CD4-positive, alpha-beta T cell (primary cell): ENCODE results near the gene TJP1. TPM values are rescaled to one million over a fixed set of nuclear protein-coding genes. Genes with fewer than 3 reads are reported as not detected.

Source experiments
- ATAC-seq: fragments of 200-7000 bp; cut with Tn5 transposase; one replicate; pipeline ENCODE4 v1.10.0; 2022; ENCODE audit warnings: mild to moderate bottlenecking; ENCODE audit not compliant: poor library complexity
- CTCF ChIA-PET: fragments of 350-600 bp; sonication (Branson Sonifier 250); formaldehyde crosslinking; loops from one replicate; lab custom pipeline; 2021; ENCODE audit warnings: antibody characterized with exemption, inconsistent platforms; lab: Charles Lee
- POLR2A ChIA-PET: fragments of 350-600 bp; sonication (Branson Sonifier 250); formaldehyde crosslinking; loops from one replicate; lab custom pipeline; 2021; ENCODE audit warnings: antibody characterized with exemption, inconsistent platforms; lab: Charles Lee
- DNase-seq, 14 experiments: peaks; one replicate each; pipeline ENCODE4 v3.0.0-alpha.2; 2013 to 2020; ENCODE audit warnings: mixed read lengths in 2 of 14
- H3K27ac ChIP-seq, 2 donors: one replicate each; pipeline versions ENCODE4 v1.5.1 to v1.7.0; 2013; ENCODE audit warnings: low read length in 2 of 2, low read depth in 1 of 2, mild to moderate bottlenecking in 1 of 2
- H3K27me3 ChIP-seq, 2 experiments: 1 replicate in 1 of 2; 2 replicates in 1 of 2; pipeline versions ENCODE4 v1.6.1 to v1.7.0; 2013; ENCODE audit warnings: low read length in 2 of 2, control low read depth in 1 of 2, mild to moderate bottlenecking in 1 of 2, moderate library complexity in 1 of 2; ENCODE audit not compliant: insufficient read depth in 2 of 2, control insufficient read depth in 1 of 2
- H3K36me3 ChIP-seq: one replicate; pipeline ENCODE4 v1.6.1; 2013; ENCODE audit warnings: low read length, control low read depth; ENCODE audit not compliant: insufficient read depth
- H3K4me1 ChIP-seq: one replicate; pipeline ENCODE4 v1.6.1; 2013; ENCODE audit warnings: low read length, control low read depth; ENCODE audit not compliant: insufficient read depth
- H3K4me3 ChIP-seq: one replicate; pipeline ENCODE4 v1.5.1; 2013; ENCODE audit warnings: mild to moderate bottlenecking, low read length, moderate library complexity
- H3K9me3 ChIP-seq, 2 experiments: 1 replicate in 1 of 2; 2 replicates in 1 of 2; pipeline versions ENCODE4 v1.6.1 to v1.7.0; 2013; ENCODE audit warnings: low read length in 2 of 2, mild to moderate bottlenecking in 2 of 2, control low read depth in 1 of 2, moderate library complexity in 1 of 2; ENCODE audit not compliant: control insufficient read depth in 1 of 2, insufficient read depth in 1 of 2
- H3K27ac Mint-ChIP-seq: one replicate; pipeline ENCODE4 v1.8.0; 2020; ENCODE audit warnings: mixed read lengths
- H3K27me3 Mint-ChIP-seq: one replicate; pipeline ENCODE4 v1.8.0; 2021; ENCODE audit warnings: mixed read lengths
- H3K36me3 Mint-ChIP-seq: one replicate; pipeline ENCODE4 v1.8.0; 2021; ENCODE audit warnings: low read depth, mixed read lengths
- H3K4me1 Mint-ChIP-seq: one replicate; pipeline ENCODE4 v1.8.0; 2021; ENCODE audit warnings: low read depth, mixed read lengths
- H3K4me3 Mint-ChIP-seq: one replicate; pipeline ENCODE4 v1.8.0; 2020; ENCODE audit warnings: mild to moderate bottlenecking, mixed read lengths
- H3K9me3 Mint-ChIP-seq: one replicate; pipeline ENCODE4 v1.8.0; 2020; ENCODE audit warnings: mixed read lengths
- intact Hi-C, 2 experiments: fragments of 100-400 bp; cut with DNase I in 1 of 2; cut with micrococcal nuclease in 1 of 2; formaldehyde crosslinking; loops; one replicate each; pipeline versions ENCODE4 v1.15.1 to v1.9.0; 2023 to 2025; cut with DNase I, micrococcal nuclease
- total RNA-seq, 174 experiments: library from RNA in 2 of 174; stranded (reverse) in 2 of 174; gene quantifications; one replicate each; pipeline ENCODE4 v1.2.3 and lab custom pipeline; 2021 to 2026
- TF ChIP-seq, protein P1 (sequence below): fragments of 200-600 bp; IDR thresholded peaks from one replicate; pipeline ENCODE4 v1.8.0; 2022; ENCODE audit warnings: antibody characterized with exemption, mild to moderate bottlenecking

TJP1 gene
- total RNA-seq, 2 experiments from 2014 or later: not detected

GRCh38 chr15:29695489-29696167 is 126.6 kb downstream of the TJP1 start:
- peaks cover 7% of the 10 kb centered on the region for H3K9me3 Mint-ChIP-seq
- Histone ChIP-seq H3K9me3 (peaks cover 0 to 5% of the 10 kb centered on the region in 2 experiments), H3K4me3 (no peak overlapping the region), H3K27ac (no peak overlapping the region), H3K36me3 (no peaks in the 10 kb centered on the region), H3K4me1 (no peaks in the 10 kb centered on the region), H3K27me3 (no peaks in the 10 kb centered on the region)
- H3K36me3 Mint-ChIP-seq: no peaks in the 10 kb centered on the region
- H3K27ac Mint-ChIP-seq: no peak overlapping the region
- H3K4me3 Mint-ChIP-seq: no peak overlapping the region
- TF ChIP-seq, protein P1, sequence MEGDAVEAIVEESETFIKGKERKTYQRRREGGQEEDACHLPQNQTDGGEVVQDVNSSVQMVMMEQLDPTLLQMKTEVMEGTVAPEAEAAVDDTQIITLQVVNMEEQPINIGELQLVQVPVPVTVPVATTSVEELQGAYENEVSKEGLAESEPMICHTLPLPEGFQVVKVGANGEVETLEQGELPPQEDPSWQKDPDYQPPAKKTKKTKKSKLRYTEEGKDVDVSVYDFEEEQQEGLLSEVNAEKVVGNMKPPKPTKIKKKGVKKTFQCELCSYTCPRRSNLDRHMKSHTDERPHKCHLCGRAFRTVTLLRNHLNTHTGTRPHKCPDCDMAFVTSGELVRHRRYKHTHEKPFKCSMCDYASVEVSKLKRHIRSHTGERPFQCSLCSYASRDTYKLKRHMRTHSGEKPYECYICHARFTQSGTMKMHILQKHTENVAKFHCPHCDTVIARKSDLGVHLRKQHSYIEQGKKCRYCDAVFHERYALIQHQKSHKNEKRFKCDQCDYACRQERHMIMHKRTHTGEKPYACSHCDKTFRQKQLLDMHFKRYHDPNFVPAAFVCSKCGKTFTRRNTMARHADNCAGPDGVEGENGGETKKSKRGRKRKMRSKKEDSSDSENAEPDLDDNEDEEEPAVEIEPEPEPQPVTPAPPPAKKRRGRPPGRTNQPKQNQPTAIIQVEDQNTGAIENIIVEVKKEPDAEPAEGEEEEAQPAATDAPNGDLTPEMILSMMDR: no peak
- ChIA-PET CTCF (no interaction called here), POLR2A (no interaction called here)
- peaks cover 18% of the 10 kb centered on the region for H3K27me3 Mint-ChIP-seq
- ATAC-seq (no peak), DNase-seq (no peak)
- intact Hi-C loops: no loop called here
- H3K4me1 Mint-ChIP-seq: no peaks in the 10 kb centered on the region

DNA sequence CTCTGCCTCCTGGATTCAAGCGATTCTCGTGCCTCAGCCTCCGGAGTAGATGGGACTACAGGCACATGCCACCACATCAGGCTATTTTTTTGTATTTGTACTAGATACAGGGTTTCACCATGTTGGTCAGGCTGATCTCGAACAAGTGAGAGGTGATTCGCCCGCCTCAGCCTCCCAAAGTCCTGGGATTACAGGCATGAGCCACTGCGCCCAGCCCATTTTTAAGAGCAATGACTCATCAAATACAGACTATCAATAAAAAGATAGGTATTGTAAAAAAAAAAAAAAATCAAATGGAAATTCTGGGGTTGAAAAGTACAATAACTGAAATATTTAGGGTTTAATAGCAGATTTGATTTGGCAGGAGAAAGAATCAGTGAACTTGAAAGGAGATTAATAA is 129.0 kb downstream of the TJP1 start:
- Mint-ChIP-seq H3K27ac (no peak overlapping the region), H3K4me1 (no peaks in the 10 kb centered on the region), H3K4me3 (no peak overlapping the region), H3K36me3 (no peaks in the 10 kb centered on the region), H3K27me3 (peaks cover 20% of the 10 kb centered on the region), H3K9me3 (peaks cover 7% of the 10 kb centered on the region)
- H3K4me1 ChIP-seq: no peaks in the 10 kb centered on the region
- H3K36me3 ChIP-seq: no peaks in the 10 kb centered on the region
- no peaks in the 10 kb centered on the region for H3K27me3 ChIP-seq
- POLR2A ChIA-PET: no interaction called here
- DNase-seq (no peak), ATAC-seq (no peak)
- CTCF ChIA-PET: no interaction called here
- TF ChIP-seq, protein P1: no peak
- H3K4me3 ChIP-seq: no peak overlapping the region
- H3K27ac ChIP-seq: no peak overlapping the region
- intact Hi-C loops: no loop called here
- peaks cover 0 to 22% of the 10 kb centered on the region in 2 experiments for H3K9me3 ChIP-seq

GRCh38 chr15:29692527-29692926 is 129.7 kb downstream of the TJP1 start:
- H3K4me3 ChIP-seq: no peak overlapping the region
- H3K27me3 ChIP-seq: no peaks in the 10 kb centered on the region
- Mint-ChIP-seq H3K9me3 (peaks cover 7% of the 10 kb centered on the region), H3K27me3 (peaks cover 20% of the 10 kb centered on the region), H3K36me3 (no peaks in the 10 kb centered on the region), H3K4me1 (no peaks in the 10 kb centered on the region), H3K27ac (no peak overlapping the region), H3K4me3 (no peak overlapping the region)
- TF ChIP-seq, protein P1: no peak
- no peaks in the 10 kb centered on the region for H3K4me1 ChIP-seq
- no peaks in the 10 kb centered on the region for H3K36me3 ChIP-seq
- no peak overlapping the region for H3K27ac ChIP-seq
- peaks cover 0 to 29% of the 10 kb centered on the region in 2 experiments for H3K9me3 ChIP-seq
- DNase-seq (no peak), ATAC-seq (no peak)
- intact Hi-C loops: no loop called here
- ChIA-PET CTCF (no interaction called here), POLR2A (no interaction called here)
